K562 (cell line): ENCODE measurements around the gene PIK3CG. TPM values are rescaled to one million over a fixed set of nuclear protein-coding genes. Genes with fewer than 3 reads are reported as not detected.

Source experiments
- ATF4 ChIP-seq: fragments of 450-650 bp; formaldehyde crosslinking; IDR thresholded peaks from 2 replicates; pipeline ENCODE4 v1.4.0; 2022; ENCODE audit warnings: mild to moderate bottlenecking, moderate library complexity
- CTCFL ChIP-seq: IDR thresholded peaks from 2 replicates; pipeline ENCODE4 v1.6.1; 2011; ENCODE audit warnings: borderline replicate concordance, low read depth, mild to moderate bottlenecking, moderate library complexity, low read length; ENCODE audit not compliant: insufficient read depth, poor library complexity, severe bottlenecking
- E2F6 ChIP-seq, 2 experiments: IDR thresholded peaks; 2 replicates each; pipeline ENCODE4 v1.6.1; 2011; ENCODE audit warnings: borderline replicate concordance in 1 of 2, control low read depth in 1 of 2, low read depth in 1 of 2, low read length in 1 of 2, mild to moderate bottlenecking in 1 of 2, mixed read lengths in 1 of 2, moderate library complexity in 1 of 2; ENCODE audit not compliant: insufficient read depth in 1 of 2, insufficient read length in 1 of 2, poor library complexity in 1 of 2, severe bottlenecking in 1 of 2; ENCODE audit errors: extremely low read depth in 1 of 2
- HMBOX1 ChIP-seq: sonication (generic); IDR thresholded peaks from 2 replicates; pipeline ENCODE4 v1.6.1; 2016
- JUND ChIP-seq, 2 experiments: IDR thresholded peaks; 2 replicates in 1 of 2; 3 replicates in 1 of 2; pipeline ENCODE4 v1.6.1; 2011; ENCODE audit warnings: borderline replicate concordance in 2 of 2, low read depth in 2 of 2, low read length in 2 of 2, improper control_type of control experiment in 1 of 2, missing biosample characterization in 1 of 2, missing genetic modification characterization in 1 of 2, missing genetic modification reagents in 1 of 2
- KAT7 ChIP-seq: sonication (generic); formaldehyde crosslinking; IDR thresholded peaks from 2 replicates; pipeline ENCODE4 v1.8.0; 2022; ENCODE audit warnings: missing genetic modification reagents, mild to moderate bottlenecking, borderline replicate concordance
- MTA1 ChIP-seq: fragments of 450-650 bp; IDR thresholded peaks from 2 replicates; pipeline ENCODE4 v1.6.1; 2017; ENCODE audit warnings: borderline replicate concordance
- NR2C1 ChIP-seq, 2 experiments: fragments of 450-650 bp; IDR thresholded peaks; 2 replicates each; pipeline ENCODE4 v1.6.1; 2017; ENCODE audit warnings: mild to moderate bottlenecking in 2 of 2, antibody characterized with exemption in 1 of 2, inconsistent platforms in 1 of 2, missing compliant biosample characterization in 1 of 2, missing genetic modification characterization in 1 of 2
- PML ChIP-seq: IDR thresholded peaks from 2 replicates; pipeline ENCODE4 v1.6.1; 2012; ENCODE audit warnings: low read length, inconsistent platforms
- RNF2 ChIP-seq: sonication (generic); IDR thresholded peaks from 2 replicates; pipeline ENCODE4 v1.6.1; 2016
- STAT5A ChIP-seq: IDR thresholded peaks from 2 replicates; pipeline ENCODE4 v1.6.1; 2012; ENCODE audit warnings: low read length, inconsistent platforms, borderline replicate concordance
- TCF3 ChIP-seq: sonication (generic); formaldehyde crosslinking; IDR thresholded peaks from 2 replicates; pipeline ENCODE4 v1.4.0; 2020; ENCODE audit warnings: mild to moderate bottlenecking, missing genetic modification reagents
- ZNF41 ChIP-seq: fragments of 250-450 bp; sonication (Bioruptor Pico); conservative IDR thresholded peaks from 2 replicates; pipeline ENCODE4 v1.4.0; 2020; ENCODE audit warnings: mild to moderate bottlenecking
- ZNF592 ChIP-seq: fragments of 450-650 bp; IDR thresholded peaks from 2 replicates; pipeline ENCODE4 v1.6.1; 2017; ENCODE audit warnings: antibody characterized with exemption, mild to moderate bottlenecking
- polyA plus RNA-seq, 8 experiments: library from polyadenylated mRNA; depleted of rRNA in 4 of 8; stranded (reverse) in 5 of 8; unstranded in 3 of 8; fragments of >200 nt; fragmentation: Nextera tagmentation in 2 of 8; fragmentation: Illumina TruSeq in 1 of 8; extraction: Ambion mirVana in 2 of 8; extraction: Trizol in 1 of 8; gene quantifications; 2 replicates each; pipeline versions ENCODE4 v1.2.1 to v1.2.3, GENCODE V29; 2011 to 2014; ENCODE audit warnings: inconsistent platforms in 1 of 8, missing spikeins in 1 of 8
- total RNA-seq, 7 experiments: library from RNA; depleted of rRNA in 6 of 7; stranded (reverse); fragments of >200 nt in 6 of 7; fragmentation: Illumina TruSeq in 2 of 7; extraction: Trizol in 2 of 7; gene quantifications; 2 replicates each; pipeline versions ENCODE4 v1.2.1 to v1.2.3, GENCODE V29; 2011 to 2021; ENCODE audit warnings: low replicate concordance in 1 of 7

PIK3CG gene
- total and polyA plus RNA-seq, 9 of the 15 experiments (the other 6 are each of a cell fraction or from before 2014, with no cell fraction given): 5.3 to 42.5 (median 29.0) TPM

- TF ChIP-seq HMBOX1 (peak; percentile 31; the same call in 1 of the 2 replicates), ATF4 (CRISPR knock-in tag) (no peak), NR2C1 (IDR thresholded peaks at IDR 0.05) (peak; percentile 66), NR2C1 (tag; IDR thresholded peaks at IDR 0.05) (peak; percentile 71), STAT5A (no peak), RNF2 (peak; percentile 81; the same call in 1 of the 2 replicates), KAT7 (0 out of 2 replicates have a peak, but pooled peaks have one; percentile 36), ZNF592 (peak; percentile 71), CTCFL (no peak), TCF3 (0 out of 2 replicates have a peak, but pooled peaks have one; percentile 14), E2F6 (IDR thresholded peaks at IDR 0.05; ENCODE audit: borderline replicate concordance in 1 of 2, extremely low read depth in 1 of 2, insufficient read depth in 1 of 2, insufficient read length in 1 of 2, low read depth in 1 of 2, low read length in 1 of 2, poor library complexity in 1 of 2, severe bottlenecking in 1 of 2) (peak in 1 of 2 experiments; percentile 8), PML (peak; percentile 59; the same call in 1 of the 2 replicates), MTA1 (0 out of 2 replicates have a peak, but pooled peaks have one; percentile 4), ZNF41 (CRISPR knock-in tag) (0 out of 2 replicates have a peak, but pooled peaks have one; percentile 27), JUND (IDR thresholded peaks at IDR 0.05; ENCODE audit: borderline replicate concordance, low read depth, low read length) (peak; percentile 73), JUND (tag; IDR thresholded peaks at IDR 0.05; ENCODE audit: borderline replicate concordance, low read depth, low read length) (no peak; the same call in 1 of the 3 replicates)
Observed at GRCh38 chr7:106858618-106859532, 6.2 kb upstream of the PIK3CG start (continued).
